Upper lobe of left lung (tissue), 6 donors: ENCODE data around the gene ADD1. TPM values are rescaled to one million over a fixed set of nuclear protein-coding genes. Genes with fewer than 3 reads are reported as not detected.

Experiments used
- ATAC-seq, 2 donors: fragments of 200-7000 bp; cut with Tn5 transposase; one replicate each; pipeline ENCODE4 v1.9.1; 2022; ENCODE audit warnings: mild to moderate bottlenecking in 2 of 2, moderate library complexity in 2 of 2; ENCODE audit not compliant: low FRiP score in 2 of 2
- DNase-seq, 2 donors: peaks; one replicate each; pipeline ENCODE4 v3.0.0-alpha.2; 2019 to 2020
- H3K27ac ChIP-seq, 4 donors: fragments of 200-600 bp; sonication (generic); one replicate each; pipeline ENCODE4 v1.5.1; 2016 to 2019
- H3K27me3 ChIP-seq, 4 donors: fragments of 200-600 bp; sonication (generic); one replicate each; pipeline ENCODE4 v1.5.1; 2017 to 2019
- H3K36me3 ChIP-seq, 4 donors: fragments of 200-600 bp; sonication (generic); one replicate each; pipeline ENCODE4 v1.5.1; 2016 to 2019
- H3K4me1 ChIP-seq, 4 donors: fragments of 200-600 bp; sonication (generic); one replicate each; pipeline ENCODE4 v1.5.1; 2018 to 2019
- H3K4me3 ChIP-seq, 4 donors: fragments of 200-600 bp; sonication (generic); one replicate each; pipeline ENCODE4 v1.5.1; 2017 to 2019; ENCODE audit warnings: mild to moderate bottlenecking in 2 of 4, moderate library complexity in 1 of 4
- H3K9me3 ChIP-seq, 4 donors: fragments of 200-600 bp; sonication (generic); one replicate each; pipeline ENCODE4 v1.5.1; 2018 to 2019
- CTCF ChIP-seq, 6 experiments: fragments of 450-650 bp in 4 of 6; fragments of 200-600 bp in 2 of 6; sonication (generic) in 2 of 6; IDR thresholded peaks; one replicate each; pipeline ENCODE4 v1.5.1; 2016 to 2019; ENCODE audit warnings: antibody characterized with exemption in 6 of 6
- EP300 ChIP-seq, 4 donors: sonication (generic); formaldehyde crosslinking; IDR thresholded peaks; one replicate each; pipeline ENCODE4 v1.5.1; 2017; ENCODE audit warnings: antibody characterized with exemption in 4 of 4, control low read depth in 2 of 4
- POLR2A ChIP-seq, 4 donors: fragments of 450-650 bp; IDR thresholded peaks; one replicate each; pipeline ENCODE4 v1.5.1; 2016 to 2017; ENCODE audit warnings: antibody characterized with exemption in 4 of 4, mild to moderate bottlenecking in 2 of 4
- POLR2AphosphoS5 ChIP-seq, 2 donors: sonication (generic); formaldehyde crosslinking; IDR thresholded peaks; one replicate each; pipeline ENCODE4 v1.5.1; 2017; ENCODE audit warnings: antibody characterized with exemption in 2 of 2
- WGBS, 2 donors: methylation state at CpG; one replicate each; pipeline ENCODE4 v1.1.5; 2017 to 2018; 5-methylcytosine and 5-hydroxymethylcytosine counted together
- total RNA-seq, 6 donors: library from RNA; depleted of rRNA in 4 of 6; stranded (reverse); fragments of >200 nt in 4 of 6; gene quantifications; one replicate each; pipeline versions ENCODE4 v1.1.0 to v1.2.1, GENCODE V29; 2016 to 2021
- donor health status: DM: no; HTN: no; CAD: no; lungs with moderate emphysema.
- donor health status: DM: no; HTN: yes; CAD: no; lungs with severe emphysema.

Gene ADD1
- total RNA-seq, 6 donors from 2014 or later, result 184 to 651 (median 290) TPM

DNA sequence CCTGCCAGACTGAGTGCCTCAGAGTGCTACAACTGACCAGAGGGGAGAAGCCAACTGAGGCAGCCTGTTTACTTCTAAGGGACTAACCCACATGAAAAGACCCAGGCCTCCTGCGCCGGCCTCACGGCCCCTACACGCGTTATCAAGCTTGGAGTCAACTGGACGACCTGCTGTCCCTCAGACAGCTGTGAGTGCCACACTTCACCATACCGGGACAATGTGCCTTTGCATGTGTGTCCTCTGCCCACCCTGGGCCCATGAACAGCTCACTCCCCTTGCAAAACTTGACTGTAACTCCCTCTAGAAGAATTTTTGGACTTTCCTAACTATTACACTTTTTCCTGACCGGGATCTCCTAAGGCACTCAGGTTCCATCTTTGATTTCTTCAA, 117.8 kb downstream of the ADD1 start:
- H3K36me3 ChIP-seq, result peaks cover 0 to 21% (median 11%) of the 10 kb centered on the region in 4 donors
- H3K27me3 ChIP-seq, result no peaks in the 10 kb centered on the region
- peak overlapping the region in 2 of 4 donors; percentile 42 to 88 for H3K27ac ChIP-seq
- peak overlapping the region in 2 of 4 donors; percentile 93 to 100 for H3K4me3 ChIP-seq
- TF ChIP-seq EP300 (IDR thresholded peaks at IDR 0.05) (no peak), CTCF (IDR thresholded peaks at IDR 0.05) (no peak), POLR2AphosphoS5 (IDR thresholded peaks at IDR 0.05) (no peak), POLR2A (IDR thresholded peaks at IDR 0.05) (no peak)
- DNase-seq, result peak in 1 of 2 donors; percentile 62
- 47 to 71% methylated on average over 3 to 8 of the region's 8 CpGs for WGBS, 2 donors
- H3K4me1 ChIP-seq, result peaks cover 18 to 29% (median 23%) of the 10 kb centered on the region in 4 donors
- no peaks in the 10 kb centered on the region for H3K9me3 ChIP-seq
- no peak for ATAC-seq

- TF ChIP-seq POLR2AphosphoS5 (IDR thresholded peaks at IDR 0.05) (no peak), CTCF (IDR thresholded peaks at IDR 0.05) (no peak), POLR2A (IDR thresholded peaks at IDR 0.05) (no peak), EP300 (IDR thresholded peaks at IDR 0.05) (no peak)
- no peaks in the 10 kb centered on the region for H3K9me3 ChIP-seq
- H3K27me3 ChIP-seq, result no peaks in the 10 kb centered on the region
- 42 to 59% methylated on average over 14 of the region's 14 CpGs for WGBS, 2 donors
- H3K36me3 ChIP-seq, result peaks cover 0 to 15% (median 9%) of the 10 kb centered on the region in 4 donors
- peaks cover 18 to 29% (median 23%) of the 10 kb centered on the region in 4 donors for H3K4me1 ChIP-seq
- peak overlapping the region in 2 of 4 donors; percentile 88 to 91 for H3K27ac ChIP-seq
- peak overlapping the region; percentile 51 to 100 (median 96) for H3K4me3 ChIP-seq
- ATAC-seq, result no peak
- DNase-seq, result no peak
These were observed 118.3 kb downstream of the ADD1 start for GRCh38 chr4:2961811-2962441.

- WGBS, 2 donors, result 0% methylated on average over 19 to 40 of the region's 40 CpGs
- no peak for TF ChIP-seq CTCF (IDR thresholded peaks at IDR 0.05)
- TF ChIP-seq EP300 (IDR thresholded peaks at IDR 0.05), result no peak
- TF ChIP-seq POLR2A (IDR thresholded peaks at IDR 0.05), result no peak
- TF ChIP-seq POLR2AphosphoS5 (IDR thresholded peaks at IDR 0.05), result no peak
- peak in 1 of 2 donors; percentile 44 for DNase-seq
These were observed 119.0 kb downstream of the ADD1 start for GRCh38 chr4:2962614-2963174.

GRCh38 chr4:2963175-2963965, 119.7 kb downstream of the ADD1 start, which contains the start of the genes GRK4 and NOP14:
Gene GRK4 (plus strand): TSS chr4:2963571. CDS start chr4:2964071, 500 bp downstream.
Gene NOP14 (minus strand): TSS chr4:2963406. CDS start chr4:2963319, 87 bp downstream.
- DNase-seq, result peak; percentile 99 to 100
- H3K4me3 ChIP-seq, result peak within 1 kb of the TSS; percentile 93 to 100 (median 98)
- no peak for TF ChIP-seq EP300 (IDR thresholded peaks at IDR 0.05)
- TF ChIP-seq POLR2A (IDR thresholded peaks at IDR 0.05), result peak in 2 of 4 donors; percentile 78 to 81
- TF ChIP-seq POLR2AphosphoS5 (IDR thresholded peaks at IDR 0.05), result peak in 1 of 2 donors; percentile 84
- peak in 4 of 6 experiments; percentile 25 to 55 (median 46) for TF ChIP-seq CTCF (IDR thresholded peaks at IDR 0.05)
- H3K36me3 ChIP-seq, result peaks cover 0 to 3% (median 0%) of the 10 kb centered on the region in 4 donors
- H3K4me1 ChIP-seq, result peaks cover 18 to 29% (median 23%) of the 10 kb centered on the region in 4 donors
- peak; percentile 98 to 99 for ATAC-seq
- no peaks in the 10 kb centered on the region for H3K9me3 ChIP-seq
- H3K27ac ChIP-seq, result peak within 1 kb of the TSS; percentile 87 to 93 (median 90)
- WGBS, 2 donors, result 0% methylated on average over 6 to 24 of the region's 105 CpGs
- H3K27me3 ChIP-seq, result no peaks in the 10 kb centered on the region

More at GRCh38 chr4:2962614-2963174, 119.0 kb downstream of the ADD1 start:
- Histone ChIP-seq H3K36me3 (peaks cover 0 to 8% (median 1%) of the 10 kb centered on the region in 4 donors), H3K27me3 (no peaks in the 10 kb centered on the region), H3K4me3 (peak overlapping the region; percentile 51 to 100 (median 96)), H3K27ac (peak overlapping the region; percentile 87 to 93 (median 90)), H3K4me1 (peaks cover 18 to 29% (median 23%) of the 10 kb centered on the region in 4 donors), H3K9me3 (no peaks in the 10 kb centered on the region)
- ATAC-seq, result peak; percentile 61 to 68
